ENCODE measurements around the gene FAF1.

Gene FAF1

DNA sequence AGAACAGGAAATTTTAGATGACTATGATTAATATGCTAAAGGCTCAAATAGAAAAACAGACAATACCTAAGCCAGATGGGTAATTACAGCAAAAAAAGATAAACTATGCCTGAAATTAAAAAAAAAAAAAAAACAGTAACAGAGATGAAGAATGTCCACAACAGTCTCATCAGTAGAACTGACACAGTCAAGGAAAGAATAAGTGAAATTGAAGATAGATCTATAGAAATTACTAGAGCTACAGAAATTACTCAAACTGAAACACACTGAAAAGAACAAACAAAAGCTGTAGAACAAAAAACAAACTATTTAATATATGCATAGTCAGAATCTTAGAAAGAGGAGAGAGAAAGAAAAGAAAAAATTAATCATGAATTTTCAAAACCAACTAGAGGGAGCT is 112.8 kb downstream of the FAF1 start:
- no peak overlapping the region for H3K4me3 ChIP-seq (ENCODE audit: low read length)
- no peak for DNase-seq (ENCODE audit: low read depth)
- TF ChIP-seq CTCF (conservative IDR thresholded peaks at IDR 0.05; ENCODE audit: low read length) = no peak

DNA sequence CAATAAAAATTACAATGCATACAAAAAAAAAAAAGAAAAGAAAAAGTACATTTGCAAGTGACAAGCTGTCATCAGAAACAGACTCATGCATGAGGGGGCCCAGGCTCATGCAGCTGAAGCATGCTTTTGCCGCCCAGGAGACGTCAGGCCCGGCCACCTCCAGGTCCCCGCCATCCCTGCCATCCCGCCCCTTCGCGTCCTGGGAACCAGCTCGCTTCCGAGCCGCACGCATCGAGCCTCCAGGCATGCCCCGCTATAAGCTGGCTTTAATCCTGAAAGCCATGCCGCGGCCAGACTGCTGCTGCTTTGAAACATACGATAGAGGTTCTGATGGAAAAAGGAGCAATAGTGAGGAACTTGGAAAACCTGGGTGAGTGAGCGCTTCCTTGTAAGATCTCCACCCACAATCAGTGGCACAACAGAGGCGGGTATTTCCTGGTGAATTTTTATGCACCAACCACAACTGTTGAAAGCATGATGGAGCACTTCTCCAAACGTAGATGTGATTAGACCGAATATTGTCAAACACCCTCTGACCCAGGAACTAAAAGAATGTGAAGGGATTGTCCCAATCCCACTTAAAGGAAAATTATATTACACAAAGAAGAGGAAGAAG is 113.7 kb downstream of the FAF1 start:
- DNase-seq (ENCODE audit: low read depth) = no peak
- no peak overlapping the region for H3K4me3 ChIP-seq (ENCODE audit: low read length)
- TF ChIP-seq CTCF (conservative IDR thresholded peaks at IDR 0.05; ENCODE audit: low read length) = no peak

DNA sequence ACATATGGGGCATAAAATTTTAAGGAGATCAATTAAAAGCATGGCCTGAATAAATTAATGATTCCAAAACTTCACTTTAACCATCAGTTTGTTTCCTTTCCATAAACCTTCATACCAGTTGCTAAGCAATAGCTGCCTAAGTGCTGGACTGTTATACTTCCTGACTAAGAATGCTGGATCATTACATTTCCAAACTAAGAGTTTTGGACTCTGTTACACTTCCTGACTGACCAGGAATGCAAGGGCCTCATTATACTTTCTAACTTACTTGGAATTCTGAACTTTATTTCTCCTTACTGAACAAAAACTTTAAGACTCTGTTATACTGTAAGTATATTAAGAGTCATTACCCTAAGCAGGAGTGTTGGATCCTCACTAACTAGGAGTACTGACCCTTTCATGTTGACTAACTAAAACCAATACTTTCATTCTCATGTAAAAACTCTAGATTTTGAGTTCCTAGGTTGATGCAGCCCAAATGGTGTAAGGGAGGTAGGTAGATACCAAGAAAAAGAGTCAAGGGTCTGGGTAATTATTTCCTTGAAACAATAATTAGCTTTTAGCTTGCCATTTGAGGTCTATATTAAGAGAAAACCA is 118.2 kb downstream of the FAF1 start:
- DNase-seq (ENCODE audit: low read depth) = peak; percentile 80
- TF ChIP-seq CTCF (conservative IDR thresholded peaks at IDR 0.05; ENCODE audit: low read length) = no peak
- no peak overlapping the region for H3K4me3 ChIP-seq (ENCODE audit: low read length)

- no peak for DNase-seq (ENCODE audit: low read depth)
- no peak for TF ChIP-seq CTCF (conservative IDR thresholded peaks at IDR 0.05; ENCODE audit: low read length)
These were observed 124.0 kb downstream of the FAF1 start for GRCh38 chr1:50836117-50836516.

DNA sequence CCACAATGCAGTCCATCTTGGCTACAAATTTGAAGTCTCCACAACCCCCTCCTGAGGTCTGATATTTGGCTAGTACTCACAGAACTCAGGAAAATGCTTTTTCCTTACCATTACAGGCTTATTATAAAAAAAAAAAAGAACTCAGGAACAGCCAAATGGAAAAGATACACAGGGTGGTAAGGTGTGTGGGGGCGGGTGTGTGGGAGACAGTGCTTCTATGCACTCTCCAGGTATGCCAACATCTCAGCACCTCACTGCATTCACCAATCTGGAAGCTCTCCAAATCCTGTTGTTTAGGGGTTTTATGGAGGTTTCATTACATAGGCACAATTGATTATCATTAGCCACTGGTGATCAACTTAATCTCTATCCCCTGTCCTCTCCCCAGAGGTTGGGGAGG is 126.9 kb downstream of the FAF1 start:
- DNase-seq (ENCODE audit: low read depth) = no peak
- no peak overlapping the region for H3K4me3 ChIP-seq (ENCODE audit: low read length)
- no peak for TF ChIP-seq CTCF (conservative IDR thresholded peaks at IDR 0.05; ENCODE audit: low read length)

More at GRCh38 chr1:50836117-50836516, 124.0 kb downstream of the FAF1 start:
- no peak overlapping the region for H3K4me3 ChIP-seq (ENCODE audit: low read length)

- no peak overlapping the region for H3K4me3 ChIP-seq (ENCODE audit: low read length)
- DNase-seq (ENCODE audit: low read depth) = no peak
- TF ChIP-seq CTCF (conservative IDR thresholded peaks at IDR 0.05; ENCODE audit: low read length) = no peak
These were observed 127.9 kb downstream of the FAF1 start for GRCh38 chr1:50832167-50832566.

DNA sequence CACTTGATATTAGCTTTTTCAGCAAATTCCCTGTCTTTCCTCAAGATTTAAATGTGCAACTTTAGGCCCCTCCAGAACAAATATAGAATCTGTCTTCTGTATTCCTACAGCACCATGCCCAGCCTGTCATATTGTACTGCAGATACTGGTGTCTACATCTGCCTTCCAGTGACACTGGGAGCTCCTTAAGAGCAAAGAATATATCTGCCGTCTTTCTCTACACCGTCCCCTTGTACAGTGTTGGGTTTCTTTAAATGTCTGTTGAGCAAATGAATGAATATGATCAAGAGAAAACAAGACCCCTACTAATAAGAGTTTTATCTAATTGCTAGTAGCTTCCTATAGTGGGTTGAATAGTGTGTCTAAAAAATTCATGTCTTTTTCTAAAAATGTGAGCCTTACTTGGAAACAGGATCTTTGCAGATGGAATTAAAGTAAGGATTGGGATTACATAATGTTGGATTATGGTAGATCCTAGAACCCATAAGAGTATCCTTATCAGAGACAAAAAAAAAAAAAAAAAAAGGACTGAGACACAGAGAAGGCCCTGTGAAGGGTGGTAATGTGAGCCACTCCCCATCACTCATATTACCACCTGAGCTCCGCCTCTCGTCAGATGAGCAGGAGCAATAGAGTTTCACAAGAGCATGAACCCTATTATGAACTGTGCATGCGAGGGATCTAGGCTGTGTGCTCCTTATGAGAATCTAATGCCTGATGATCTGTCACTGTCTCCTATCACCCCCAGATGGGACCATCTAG is 128.6 kb downstream of the FAF1 start:
- no peak for TF ChIP-seq CTCF (conservative IDR thresholded peaks at IDR 0.05; ENCODE audit: low read length)
- DNase-seq (ENCODE audit: low read depth) = no peak
- no peak overlapping the region for H3K4me3 ChIP-seq (ENCODE audit: low read length)
